Aorta (tissue), 5 donors: ENCODE measurements around the gene COA6. TPM values are rescaled to one million over a fixed set of nuclear protein-coding genes. Genes with fewer than 3 reads are reported as not detected.

Experiments
- ATAC-seq: fragments of 200-7000 bp; cut with Tn5 transposase; one replicate; pipeline ENCODE4 v1.9.1; 2022; ENCODE audit warnings: moderate library complexity; ENCODE audit not compliant: low FRiP score
- DNase-seq, 2 donors: peaks; one replicate each; pipeline ENCODE4 v3.0.0-alpha.2; 2020
- H3K27ac ChIP-seq, 2 donors: one replicate each; pipeline ENCODE4 v1.5.1; 2013; ENCODE audit warnings: low read length in 2 of 2, mild to moderate bottlenecking in 2 of 2, moderate library complexity in 2 of 2, control low read depth in 1 of 2, inconsistent platforms in 1 of 2, low read depth in 1 of 2
- H3K27me3 ChIP-seq, 2 donors: one replicate each; pipeline ENCODE4 v1.6.1; 2013; ENCODE audit warnings: control low read depth in 1 of 2, low read length in 1 of 2, mild to moderate bottlenecking in 1 of 2, moderate library complexity in 1 of 2; ENCODE audit not compliant: insufficient read depth in 2 of 2, control insufficient read depth in 1 of 2
- H3K36me3 ChIP-seq, 2 donors: one replicate each; pipeline ENCODE4 v1.6.1; 2013; ENCODE audit warnings: control low read depth in 1 of 2, low read length in 1 of 2, mild to moderate bottlenecking in 1 of 2; ENCODE audit not compliant: insufficient read depth in 2 of 2, control insufficient read depth in 1 of 2
- H3K4me1 ChIP-seq, 2 donors: one replicate each; pipeline ENCODE4 v1.6.1; 2013; ENCODE audit warnings: low read length in 2 of 2, control low read depth in 1 of 2, mild to moderate bottlenecking in 1 of 2, moderate library complexity in 1 of 2; ENCODE audit not compliant: insufficient read depth in 2 of 2, control insufficient read depth in 1 of 2
- H3K4me3 ChIP-seq, 2 donors: one replicate each; pipeline ENCODE4 v1.5.1; 2013; ENCODE audit warnings: low read length in 2 of 2, control low read depth in 1 of 2, mild to moderate bottlenecking in 1 of 2
- H3K9me3 ChIP-seq: one replicate; pipeline ENCODE4 v1.6.1; 2013; ENCODE audit warnings: mild to moderate bottlenecking, low read length; ENCODE audit not compliant: control insufficient read depth
- WGBS, 2 donors: extraction: QIAGEN DNeasy Blood & Tissue Kit; methylation state at CpG; one replicate each; pipeline ENCODE4 v1.1.7; 2013; 5-methylcytosine and 5-hydroxymethylcytosine counted together
- intact Hi-C, 2 donors: fragments of 100-400 bp; cut with DNase I; formaldehyde crosslinking; loops; one replicate each; pipeline versions ENCODE4 v1.14.2 to v1.15.0; 2022
- polyA plus RNA-seq, 2 donors: library from polyadenylated mRNA; stranded (reverse); fragments of 200-250 nt; gene quantifications; one replicate each; pipeline ENCODE4 v1.2.3, GENCODE V29; 2013
- total RNA-seq, 2 donors: library from RNA; stranded (reverse); fragmentation: NEBNext Ultra II Directional; extraction: Animal tissue kit (Norgen Biotek cat#: 25700); gene quantifications; one replicate each; pipeline ENCODE4 v1.2.1, GENCODE V29; 2021
- donor health status: healthy with polysubstance abuse.
- donor health status: Bipolar disorder and iron deficiency.
- donor health status: DM: no; HTN: no; CAD: no.
- donor health status: DM: no; HTN: no; CAD: no.
- donor health status: DM: yes; HTN: yes; CAD: no.

Gene COA6
- total and polyA plus RNA-seq, 4 donors = 12.3 to 53.8 (median 14.1) TPM

- Histone ChIP-seq H3K36me3 (no peaks in the 10 kb centered on the region), H3K9me3 (no peaks in the 10 kb centered on the region), H3K27ac (no peak overlapping the region), H3K4me1 (no peaks in the 10 kb centered on the region), H3K4me3 (no peak overlapping the region), H3K27me3 (no peaks in the 10 kb centered on the region)
- no peak for DNase-seq
- ATAC-seq = no peak
- intact Hi-C loops = no loop called here
- 95 to 97% methylated on average over 11 of the region's 11 CpGs for WGBS, 2 donors
These were observed 39.6 kb downstream of the COA6 start for GRCh38 chr1:234412830-234413229.

GRCh38 chr1:234413485-234413884, 40.2 kb downstream of the COA6 start:
- Histone ChIP-seq H3K4me3 (no peak overlapping the region), H3K27ac (no peak overlapping the region), H3K4me1 (no peaks in the 10 kb centered on the region), H3K36me3 (no peaks in the 10 kb centered on the region), H3K27me3 (no peaks in the 10 kb centered on the region), H3K9me3 (no peaks in the 10 kb centered on the region)
- DNase-seq (no peak), ATAC-seq (no peak)
- WGBS, 2 donors = 97% methylated on average over 9 of the region's 9 CpGs
- intact Hi-C loops = no loop called here

DNA sequence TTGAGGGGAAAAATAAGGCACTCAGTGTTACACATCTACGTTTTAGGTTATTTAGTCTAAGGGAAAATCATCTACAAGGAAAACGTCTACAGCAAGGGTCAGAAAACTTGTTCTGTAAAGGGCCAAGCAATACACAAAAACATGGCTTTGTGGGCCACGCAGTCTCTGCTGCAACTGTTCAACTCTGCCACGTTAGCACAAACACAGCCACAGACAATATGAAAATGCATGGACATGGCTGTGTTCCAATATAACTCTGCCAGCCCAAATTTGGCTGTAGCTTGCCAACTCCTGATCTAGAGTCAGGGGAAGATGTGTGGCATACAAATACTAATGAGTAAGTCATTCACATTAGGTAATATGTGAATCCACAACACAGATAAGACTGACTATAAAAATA, 40.7 kb downstream of the COA6 start:
- H3K4me3 ChIP-seq = no peak overlapping the region
- no peaks in the 10 kb centered on the region for H3K36me3 ChIP-seq
- no peak for ATAC-seq
- intact Hi-C loops = no loop called here
- WGBS, 2 donors = 48 to 52% methylated on average over 4 of the region's 4 CpGs
- no peak for DNase-seq
- no peak overlapping the region for H3K27ac ChIP-seq
- H3K4me1 ChIP-seq = no peaks in the 10 kb centered on the region
- no peaks in the 10 kb centered on the region for H3K27me3 ChIP-seq
- H3K9me3 ChIP-seq = no peaks in the 10 kb centered on the region

GRCh38 chr1:234427950-234428646, 54.8 kb downstream of the COA6 start:
- Histone ChIP-seq H3K36me3 (no peaks in the 10 kb centered on the region), H3K27me3 (no peaks in the 10 kb centered on the region), H3K4me1 (no peaks in the 10 kb centered on the region), H3K9me3 (no peaks in the 10 kb centered on the region), H3K4me3 (no peak overlapping the region), H3K27ac (no peak overlapping the region)
- WGBS, 2 donors = 59 to 70% methylated on average over 8 of the region's 8 CpGs
- ATAC-seq = no peak
- intact Hi-C loops = no loop called here
- DNase-seq = no peak

DNA sequence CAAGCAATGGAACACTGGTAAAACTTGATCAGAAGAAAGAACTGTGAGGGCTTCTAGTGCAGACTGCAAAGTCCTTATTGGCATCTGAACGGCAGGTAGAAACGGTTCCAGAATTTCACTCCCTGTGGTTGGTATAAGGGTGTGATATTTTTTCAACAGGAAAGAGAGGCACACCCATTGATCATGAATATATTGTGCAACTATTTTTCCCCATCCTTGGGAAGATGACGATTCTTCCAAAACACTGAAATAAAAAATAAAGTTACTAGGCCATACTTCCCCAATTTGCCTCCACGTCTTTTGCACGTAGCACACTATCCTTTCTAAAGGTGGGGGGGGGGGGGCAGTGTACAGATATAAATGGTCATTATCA, 56.2 kb downstream of the COA6 start:
- Histone ChIP-seq H3K36me3 (no peaks in the 10 kb centered on the region), H3K27me3 (no peaks in the 10 kb centered on the region), H3K4me1 (no peaks in the 10 kb centered on the region), H3K27ac (no peak overlapping the region), H3K9me3 (no peaks in the 10 kb centered on the region), H3K4me3 (no peak overlapping the region)
- 77 to 80% methylated on average over 5 of the region's 5 CpGs for WGBS, 2 donors
- DNase-seq = no peak
- ATAC-seq = no peak
- intact Hi-C loops = no loop called here

- ATAC-seq (no peak), DNase-seq (no peak)
- intact Hi-C loops = no loop called here
- Histone ChIP-seq H3K36me3 (peaks cover 0 to 2% of the 10 kb centered on the region in 2 donors), H3K27me3 (no peaks in the 10 kb centered on the region), H3K4me3 (no peak overlapping the region), H3K4me1 (no peaks in the 10 kb centered on the region), H3K27ac (no peak overlapping the region), H3K9me3 (no peaks in the 10 kb centered on the region)
- 89 to 92% methylated on average over 5 of the region's 5 CpGs for WGBS, 2 donors
These were observed 57.4 kb downstream of the COA6 start for GRCh38 chr1:234430691-234431090.

GRCh38 chr1:234431255-234431654, 58.0 kb downstream of the COA6 start:
- 85 to 86% methylated on average over 4 of the region's 4 CpGs for WGBS, 2 donors
- H3K36me3 ChIP-seq = peaks cover 0 to 2% of the 10 kb centered on the region in 2 donors

GRCh38 chr1:234433563-234434285, 60.5 kb downstream of the COA6 start:
- Histone ChIP-seq H3K4me1 (no peaks in the 10 kb centered on the region), H3K36me3 (peaks cover 0 to 2% of the 10 kb centered on the region in 2 donors), H3K4me3 (no peak overlapping the region), H3K27ac (no peak overlapping the region), H3K9me3 (no peaks in the 10 kb centered on the region), H3K27me3 (no peaks in the 10 kb centered on the region)
- 74 to 92% methylated on average over 1 of the region's 1 CpG for WGBS, 2 donors
- intact Hi-C loops = no loop called here
- DNase-seq (no peak), ATAC-seq (no peak)

More at GRCh38 chr1:234431255-234431654, 58.0 kb downstream of the COA6 start:
- Histone ChIP-seq H3K27me3 (no peaks in the 10 kb centered on the region), H3K4me3 (no peak overlapping the region), H3K4me1 (no peaks in the 10 kb centered on the region), H3K27ac (no peak overlapping the region), H3K9me3 (no peaks in the 10 kb centered on the region)
- no peak for DNase-seq
- intact Hi-C loops = no loop called here
- ATAC-seq = no peak
